Cardiac muscle cell (in vitro differentiated cells and primary cell): ENCODE measurements around the gene ZNF692. TPM values are rescaled to one million over a fixed set of nuclear protein-coding genes. Genes with fewer than 3 reads are reported as not detected.

Experiments
- DNase-seq, 2 donors: peaks; one replicate each; pipeline versions ENCODE4 v3.0.0 to v3.0.0-alpha.2; 2010 to 2017; ENCODE audit warnings: low read depth in 1 of 2, low spot score in 1 of 2
- H3K27ac ChIP-seq: fragments of 200-600 bp; sonication (generic); 2 replicates; pipeline ENCODE4 v1.5.1; 2016
- H3K27me3 ChIP-seq: fragments of 200-600 bp; sonication (generic); 2 replicates; pipeline ENCODE4 v1.6.0; 2016; ENCODE audit warnings: control low read depth
- H3K36me3 ChIP-seq: fragments of 200-600 bp; sonication (generic); 2 replicates; pipeline ENCODE4 v1.5.1; 2016; ENCODE audit warnings: control low read depth
- H3K4me1 ChIP-seq: fragments of 200-600 bp; sonication (generic); 2 replicates; pipeline ENCODE4 v1.8.1; 2017; ENCODE audit warnings: low read depth, mild to moderate bottlenecking, mixed run types
- H3K4me3 ChIP-seq: fragments of 200-600 bp; sonication (generic); 2 replicates; pipeline ENCODE4 v1.5.1; 2016; ENCODE audit warnings: mild to moderate bottlenecking
- H3K9me3 ChIP-seq: fragments of 200-600 bp; sonication (generic); 2 replicates; pipeline ENCODE4 v1.5.1; 2017; ENCODE audit warnings: low read depth, mild to moderate bottlenecking, control low read depth
- polyA plus RNA-seq: library from polyadenylated mRNA; unstranded; fragments of >200 nt; fragmentation: Nextera tagmentation; extraction: Ambion mirVana; gene quantifications from 2 replicates; pipeline ENCODE4 v1.2.1, GENCODE V29; 2016
- total RNA-seq: library from RNA; depleted of rRNA; stranded (reverse); fragments of >200 nt; gene quantifications from 2 replicates; pipeline ENCODE4 v1.2.3, GENCODE V29; 2016
- TF ChIP-seq, protein P1 (sequence below): IDR thresholded peaks from 2 replicates; pipeline ENCODE4 v1.5.1; 2012; ENCODE audit warnings: low read depth, mild to moderate bottlenecking, low read length

The ZNF692 gene
- total and polyA plus RNA-seq, 2 experiments from 2014 or later = 98.9 to 128 TPM

DNA sequence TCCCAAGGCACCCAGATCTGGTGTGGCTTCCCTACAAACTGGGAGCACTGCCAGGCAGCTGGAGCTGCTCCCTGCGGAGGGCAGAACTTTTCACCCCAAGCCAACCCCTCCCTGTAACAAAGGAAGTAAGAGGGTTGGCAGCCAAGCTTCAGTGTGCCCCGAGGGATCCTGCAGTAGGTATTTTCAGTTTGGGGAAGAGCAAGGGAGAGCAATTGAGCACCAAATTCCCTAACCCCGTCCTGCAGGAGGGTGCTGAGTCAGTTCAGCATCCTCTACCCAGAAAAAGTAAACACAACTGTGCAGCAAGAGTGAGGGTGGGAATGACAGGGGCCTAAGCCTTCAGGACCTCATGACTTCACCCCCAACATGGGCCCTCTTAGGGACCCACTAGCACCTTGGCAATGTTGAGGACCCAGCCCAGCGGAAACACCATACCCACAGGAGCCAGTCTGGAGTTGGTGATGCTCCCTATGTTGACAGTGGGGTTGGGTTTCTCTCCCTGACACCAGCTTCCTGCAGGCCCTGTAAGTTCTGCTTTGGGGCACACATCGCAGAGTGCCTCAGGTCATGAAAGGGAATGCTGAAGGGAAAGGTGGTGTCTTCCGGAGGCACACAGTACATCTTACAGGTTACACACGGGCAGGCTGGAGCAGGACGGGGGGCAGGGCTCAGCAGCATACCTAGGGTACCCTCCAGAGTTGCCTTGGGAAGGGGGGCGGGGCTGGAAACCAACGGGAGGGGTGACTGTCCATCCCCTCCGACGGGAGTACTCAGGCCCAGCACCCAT, 48.0 kb downstream of the ZNF692 start:
- no peak overlapping the region for H3K27ac ChIP-seq
- DNase-seq = peak in 1 of 2 donors; percentile 62
- H3K9me3 ChIP-seq = no peaks in the 10 kb centered on the region
- H3K36me3 ChIP-seq = peaks cover 20% of the 10 kb centered on the region
- TF ChIP-seq, protein P1, sequence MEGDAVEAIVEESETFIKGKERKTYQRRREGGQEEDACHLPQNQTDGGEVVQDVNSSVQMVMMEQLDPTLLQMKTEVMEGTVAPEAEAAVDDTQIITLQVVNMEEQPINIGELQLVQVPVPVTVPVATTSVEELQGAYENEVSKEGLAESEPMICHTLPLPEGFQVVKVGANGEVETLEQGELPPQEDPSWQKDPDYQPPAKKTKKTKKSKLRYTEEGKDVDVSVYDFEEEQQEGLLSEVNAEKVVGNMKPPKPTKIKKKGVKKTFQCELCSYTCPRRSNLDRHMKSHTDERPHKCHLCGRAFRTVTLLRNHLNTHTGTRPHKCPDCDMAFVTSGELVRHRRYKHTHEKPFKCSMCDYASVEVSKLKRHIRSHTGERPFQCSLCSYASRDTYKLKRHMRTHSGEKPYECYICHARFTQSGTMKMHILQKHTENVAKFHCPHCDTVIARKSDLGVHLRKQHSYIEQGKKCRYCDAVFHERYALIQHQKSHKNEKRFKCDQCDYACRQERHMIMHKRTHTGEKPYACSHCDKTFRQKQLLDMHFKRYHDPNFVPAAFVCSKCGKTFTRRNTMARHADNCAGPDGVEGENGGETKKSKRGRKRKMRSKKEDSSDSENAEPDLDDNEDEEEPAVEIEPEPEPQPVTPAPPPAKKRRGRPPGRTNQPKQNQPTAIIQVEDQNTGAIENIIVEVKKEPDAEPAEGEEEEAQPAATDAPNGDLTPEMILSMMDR = no peak
- H3K27me3 ChIP-seq = no peaks in the 10 kb centered on the region
- H3K4me3 ChIP-seq = no peak overlapping the region
- H3K4me1 ChIP-seq = peaks cover 1% of the 10 kb centered on the region

DNA sequence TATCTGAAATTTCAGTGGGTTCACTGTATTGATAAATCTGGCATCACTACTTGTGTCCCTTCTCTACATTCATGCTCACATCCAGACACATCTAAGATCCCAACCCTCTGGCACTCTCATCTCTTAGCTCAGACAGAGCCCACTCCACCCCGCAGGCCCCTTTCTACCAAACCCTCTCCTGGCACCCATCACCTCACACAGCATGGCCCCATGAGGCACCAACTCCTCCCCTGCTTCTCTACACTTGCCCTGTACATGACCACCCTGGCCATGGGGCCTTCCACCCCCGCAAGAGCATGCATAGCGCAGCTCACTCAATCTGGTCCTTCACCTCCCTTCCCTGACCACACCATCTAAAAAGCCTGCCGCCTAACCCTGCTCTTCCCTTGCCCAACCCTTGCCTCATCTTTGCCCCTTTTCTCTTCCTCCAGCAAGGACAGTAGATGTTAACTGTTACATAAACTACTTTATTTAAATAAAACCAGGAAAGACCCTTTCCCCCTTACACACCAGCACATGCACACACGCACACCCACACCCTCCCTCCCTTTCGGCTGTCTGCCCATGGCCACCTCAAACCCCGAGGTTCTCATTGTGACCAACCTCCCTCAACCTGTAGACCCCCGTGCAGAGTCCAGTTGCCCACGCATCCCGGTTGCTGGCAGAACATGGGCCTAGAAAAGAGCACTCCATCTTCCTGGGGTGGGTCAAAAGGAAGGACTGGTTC, 48.7 kb downstream of the ZNF692 start:
- no peak overlapping the region for H3K27ac ChIP-seq
- no peaks in the 10 kb centered on the region for H3K27me3 ChIP-seq
- H3K36me3 ChIP-seq = peaks cover 14% of the 10 kb centered on the region
- no peaks in the 10 kb centered on the region for H3K9me3 ChIP-seq
- no peak for DNase-seq
- H3K4me3 ChIP-seq = no peak overlapping the region
- peaks cover 9% of the 10 kb centered on the region for H3K4me1 ChIP-seq
- TF ChIP-seq, protein P1 = no peak

DNA sequence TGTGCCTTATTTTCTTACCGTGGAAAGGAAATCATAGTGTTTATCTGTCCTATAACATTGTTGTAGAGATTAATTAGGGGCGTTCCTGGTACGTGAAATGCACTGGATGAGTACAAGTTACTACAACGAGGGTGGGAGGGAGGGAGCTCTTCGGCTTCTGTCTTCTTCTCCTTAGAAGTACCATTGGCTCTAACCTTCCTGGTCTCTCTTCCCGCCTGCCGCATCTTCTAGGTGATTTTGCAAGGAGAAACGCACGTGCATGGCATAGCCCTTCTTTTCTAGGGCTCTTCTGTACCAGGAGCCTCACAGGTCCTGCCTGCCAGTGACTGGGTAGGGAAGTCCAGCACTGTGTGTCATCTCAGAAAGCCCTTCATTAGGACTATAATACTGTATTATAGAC, 50.0 kb downstream of the ZNF692 start:
- no peaks in the 10 kb centered on the region for H3K9me3 ChIP-seq
- no peaks in the 10 kb centered on the region for H3K27me3 ChIP-seq
- peaks cover 3% of the 10 kb centered on the region for H3K36me3 ChIP-seq
- H3K27ac ChIP-seq = no peak overlapping the region
- H3K4me1 ChIP-seq = peaks cover 9% of the 10 kb centered on the region
- H3K4me3 ChIP-seq = no peak overlapping the region
- TF ChIP-seq, protein P1 = no peak
- no peak for DNase-seq

DNA sequence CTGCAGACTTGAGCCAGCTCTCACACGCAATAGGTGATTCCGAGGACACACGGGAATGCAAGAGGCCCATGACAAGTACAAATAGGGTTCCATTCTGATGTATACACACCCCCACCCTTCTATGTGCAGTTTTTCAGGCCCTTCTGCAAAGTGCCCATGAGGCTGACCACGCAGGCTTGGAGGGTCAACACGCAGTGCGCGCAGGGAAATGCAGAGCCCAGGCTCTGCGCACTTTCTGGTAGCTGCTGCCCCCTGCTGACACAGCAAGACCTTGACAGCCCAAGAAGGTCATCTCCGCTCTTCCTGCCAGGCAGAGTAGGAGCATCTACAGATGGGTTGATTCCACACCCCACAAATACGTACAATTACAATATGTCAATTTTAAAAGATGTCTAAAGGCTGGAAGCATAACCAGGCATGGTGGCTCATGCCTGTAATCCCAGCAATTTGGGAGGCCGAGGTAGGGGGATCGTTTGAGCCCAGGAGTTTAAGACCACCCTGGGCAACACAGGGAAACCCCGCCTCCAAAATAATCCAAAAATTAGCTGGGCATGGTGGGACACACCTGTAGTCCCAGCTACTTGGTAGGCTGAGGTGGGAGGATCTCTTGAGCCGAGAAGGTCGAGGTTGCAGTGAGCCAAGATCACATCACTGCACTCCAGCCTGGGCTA, 51.7 kb downstream of the ZNF692 start:
- Histone ChIP-seq H3K27me3 (no peaks in the 10 kb centered on the region), H3K4me1 (peaks cover 9% of the 10 kb centered on the region), H3K36me3 (no peaks in the 10 kb centered on the region), H3K9me3 (no peaks in the 10 kb centered on the region), H3K27ac (no peak overlapping the region), H3K4me3 (no peak overlapping the region)
- peak; percentile 62 to 75 for DNase-seq
- TF ChIP-seq, protein P1 = peak; percentile 86

DNA sequence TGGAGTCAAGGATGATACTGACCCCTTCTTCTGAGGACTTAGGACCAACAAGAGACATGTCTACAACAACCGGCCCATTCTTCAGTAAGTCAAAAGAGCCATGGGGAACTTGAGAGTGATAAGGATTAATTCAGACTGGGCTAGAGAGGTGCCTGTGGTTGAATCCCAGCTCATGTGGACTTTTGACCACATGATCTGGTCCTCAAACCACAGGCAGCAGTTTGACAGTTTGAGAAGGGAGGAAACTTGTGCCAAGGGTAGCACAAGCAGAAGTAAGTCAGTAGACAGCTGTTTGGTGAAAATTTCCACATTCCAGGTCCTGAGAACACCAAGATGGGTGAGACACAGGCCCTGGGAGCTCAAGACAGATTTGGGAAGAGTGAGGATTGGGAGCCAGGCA, 53.0 kb downstream of the ZNF692 start:
- no peaks in the 10 kb centered on the region for H3K36me3 ChIP-seq
- H3K27me3 ChIP-seq = no peaks in the 10 kb centered on the region
- H3K4me1 ChIP-seq = peaks cover 9% of the 10 kb centered on the region
- H3K27ac ChIP-seq = no peak overlapping the region
- DNase-seq = peak in 1 of 2 donors; percentile 20
- TF ChIP-seq, protein P1 = no peak
- H3K9me3 ChIP-seq = no peaks in the 10 kb centered on the region
- no peak overlapping the region for H3K4me3 ChIP-seq
